SU-DHL-6 (cell line): ENCODE data around the gene TDP1.
A peak's percentile ranks its signal among the peaks of the same experiment; 100 is the strongest.

Experiments
- H2AFZ ChIP-seq: fragments of 200-600 bp; sonication (generic); 2 replicates; pipeline ENCODE4 v1.6.1; 2014; ENCODE audit warnings: low read depth, mild to moderate bottlenecking, moderate library complexity, mixed read lengths, antibody characterized with exemption, low read length; ENCODE audit not compliant: severe bottlenecking
- H3F3A ChIP-seq: fragments of 200-600 bp; shearing (Covaris generic); 2 replicates; pipeline ENCODE4 v1.6.0; 2016; ENCODE audit warnings: antibody characterized with exemption, mild to moderate bottlenecking; ENCODE audit not compliant: insufficient read depth
- H3K27ac ChIP-seq: fragments of 200-600 bp; sonication (generic); 2 replicates; pipeline ENCODE4 v1.5.1; 2016; ENCODE audit warnings: low read depth, mild to moderate bottlenecking, low read length, moderate library complexity, mixed read lengths
- H3K27me3 ChIP-seq: fragments of 200-600 bp; sonication (generic), shearing (Covaris generic); 2 replicates; pipeline ENCODE4 v1.6.0; 2014; ENCODE audit warnings: mild to moderate bottlenecking, low read length
- H3K36me3 ChIP-seq: fragments of 200-600 bp; sonication (generic); 2 replicates; pipeline ENCODE4 v1.6.1; 2014; ENCODE audit warnings: mild to moderate bottlenecking, low read length, mixed read lengths
- H3K4me2 ChIP-seq: fragments of 300-600, 200-600 bp; shearing (Covaris generic), sonication (generic); 2 replicates; pipeline ENCODE4 v1.6.0; 2014; ENCODE audit warnings: low read length, low read depth, mild to moderate bottlenecking; ENCODE audit not compliant: poor library complexity, severe bottlenecking
- H3K4me3 ChIP-seq: fragments of 200-600 bp; sonication (generic); 2 replicates; pipeline ENCODE4 v1.5.1; 2014; ENCODE audit warnings: antibody characterized with exemption, low read length, mild to moderate bottlenecking, mixed read lengths; ENCODE audit not compliant: insufficient read depth, poor library complexity, severe bottlenecking
- H3K79me2 ChIP-seq: fragments of 200-600 bp; sonication (generic); 2 replicates; pipeline ENCODE4 v1.6.1; 2014; ENCODE audit warnings: mild to moderate bottlenecking, low read length, moderate library complexity; ENCODE audit not compliant: insufficient read depth
- H3K9ac ChIP-seq: fragments of 200-600 bp; sonication (generic); 2 replicates; pipeline ENCODE4 v1.7.0; 2014; ENCODE audit warnings: mild to moderate bottlenecking, low read length
- H3K9me2 ChIP-seq: fragments of 200-600 bp; sonication (generic); replicated peaks from 2 replicates; pipeline ENCODE4 v1.6.1; 2014; ENCODE audit warnings: low read length; ENCODE audit not compliant: insufficient read depth
- H3K9me3 ChIP-seq: fragments of 200-600 bp; sonication (generic); 2 replicates; pipeline ENCODE4 v1.6.1; 2014; ENCODE audit warnings: low read length, mixed read lengths; ENCODE audit not compliant: insufficient read depth
- H4K20me1 ChIP-seq: fragments of 200-600 bp; sonication (generic); 2 replicates; pipeline ENCODE4 v1.6.1; 2014; ENCODE audit warnings: low read depth, mild to moderate bottlenecking, antibody characterized with exemption, low read length, moderate library complexity, mixed read lengths
- EZH2phosphoT487 ChIP-seq: fragments of 200-600 bp; sonication (generic), shearing (Covaris generic); conservative IDR thresholded peaks from 2 replicates; pipeline ENCODE4 v1.6.1; 2018; ENCODE audit warnings: mild to moderate bottlenecking, antibody characterized with exemption, low read length, moderate library complexity, mixed read lengths
- TF ChIP-seq, protein P1 (sequence below): fragments of 200-600 bp; sonication (generic); IDR thresholded peaks from one replicate; pipeline ENCODE4 v1.5.1; 2017; ENCODE audit warnings: antibody characterized with exemption, mild to moderate bottlenecking, low read length, moderate library complexity; ENCODE audit not compliant: insufficient read depth, poor library complexity, severe bottlenecking

Gene TDP1

DNA sequence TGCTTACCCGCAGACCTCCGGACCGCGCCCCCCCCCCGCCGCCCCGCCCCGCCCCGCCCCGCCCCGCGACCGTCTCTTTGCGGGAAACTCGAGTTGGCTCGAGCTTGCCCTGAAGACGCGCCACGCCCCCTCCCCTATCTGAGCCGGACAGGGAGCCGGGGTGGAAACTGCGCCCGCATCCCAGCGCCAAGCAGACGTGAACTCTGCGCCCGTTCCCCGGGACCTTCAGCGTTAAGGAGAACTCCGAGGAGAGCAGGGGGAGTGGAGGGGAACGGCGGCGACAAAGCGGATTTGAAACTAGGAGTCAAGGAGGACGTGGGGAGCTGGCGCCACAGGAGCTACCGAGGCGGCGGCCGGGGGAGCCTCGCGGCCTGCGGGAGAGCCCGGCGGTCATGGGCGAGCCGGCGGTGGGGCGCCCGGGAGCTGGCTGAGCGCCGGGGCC lies 106.0 kb downstream of the TDP1 start, which contains the start of gene KCNK13:
TSS of gene KCNK13 (plus strand) at position 310 of the 442 bp plus-strand sequence. CDS start 212 bp downstream, outside the sequence.
- Histone ChIP-seq H3K36me3 (no peaks in the 10 kb centered on the region), H2AFZ (peak within 1 kb of the TSS; percentile 91), H3K79me2 (no peaks in the 10 kb centered on the region), H3K27ac (no peak within 1 kb of the TSS), H3K4me3 (peak within 1 kb of the TSS; percentile 63), H4K20me1 (no peaks in the 10 kb centered on the region), H3K9me3 (no peaks in the 10 kb centered on the region), H3K9me2 (no peaks in the 10 kb centered on the region), H3K4me2 (peak within 1 kb of the TSS; percentile 75), H3K9ac (peak within 1 kb of the TSS; percentile 60), H3F3A (peaks cover 7% of the 10 kb centered on the region), H3K27me3 (no peaks in the 10 kb centered on the region)
- no peak for TF ChIP-seq EZH2phosphoT487
- TF ChIP-seq, protein P1, sequence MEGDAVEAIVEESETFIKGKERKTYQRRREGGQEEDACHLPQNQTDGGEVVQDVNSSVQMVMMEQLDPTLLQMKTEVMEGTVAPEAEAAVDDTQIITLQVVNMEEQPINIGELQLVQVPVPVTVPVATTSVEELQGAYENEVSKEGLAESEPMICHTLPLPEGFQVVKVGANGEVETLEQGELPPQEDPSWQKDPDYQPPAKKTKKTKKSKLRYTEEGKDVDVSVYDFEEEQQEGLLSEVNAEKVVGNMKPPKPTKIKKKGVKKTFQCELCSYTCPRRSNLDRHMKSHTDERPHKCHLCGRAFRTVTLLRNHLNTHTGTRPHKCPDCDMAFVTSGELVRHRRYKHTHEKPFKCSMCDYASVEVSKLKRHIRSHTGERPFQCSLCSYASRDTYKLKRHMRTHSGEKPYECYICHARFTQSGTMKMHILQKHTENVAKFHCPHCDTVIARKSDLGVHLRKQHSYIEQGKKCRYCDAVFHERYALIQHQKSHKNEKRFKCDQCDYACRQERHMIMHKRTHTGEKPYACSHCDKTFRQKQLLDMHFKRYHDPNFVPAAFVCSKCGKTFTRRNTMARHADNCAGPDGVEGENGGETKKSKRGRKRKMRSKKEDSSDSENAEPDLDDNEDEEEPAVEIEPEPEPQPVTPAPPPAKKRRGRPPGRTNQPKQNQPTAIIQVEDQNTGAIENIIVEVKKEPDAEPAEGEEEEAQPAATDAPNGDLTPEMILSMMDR = no peak

GRCh38 chr14:90062127-90062794 lies 106.5 kb downstream of the TDP1 start:
- H3K79me2 ChIP-seq = no peaks in the 10 kb centered on the region
- H3K27me3 ChIP-seq = no peaks in the 10 kb centered on the region
- H3K9me3 ChIP-seq = no peaks in the 10 kb centered on the region
- no peaks in the 10 kb centered on the region for H4K20me1 ChIP-seq
- H3K4me3 ChIP-seq = no peak overlapping the region
- H3K9ac ChIP-seq = no peak overlapping the region
- TF ChIP-seq, protein P1 = no peak
- 0 out of 2 replicates have a peak, but pooled peaks have one; percentile 89 for TF ChIP-seq EZH2phosphoT487
- peak overlapping the region; percentile 42 for H3K4me2 ChIP-seq
- H3K27ac ChIP-seq = no peak overlapping the region
- no peaks in the 10 kb centered on the region for H3K36me3 ChIP-seq
- no peak overlapping the region for H2AFZ ChIP-seq
- H3K9me2 ChIP-seq = no peaks in the 10 kb centered on the region
- H3F3A ChIP-seq = peaks cover 7% of the 10 kb centered on the region

DNA sequence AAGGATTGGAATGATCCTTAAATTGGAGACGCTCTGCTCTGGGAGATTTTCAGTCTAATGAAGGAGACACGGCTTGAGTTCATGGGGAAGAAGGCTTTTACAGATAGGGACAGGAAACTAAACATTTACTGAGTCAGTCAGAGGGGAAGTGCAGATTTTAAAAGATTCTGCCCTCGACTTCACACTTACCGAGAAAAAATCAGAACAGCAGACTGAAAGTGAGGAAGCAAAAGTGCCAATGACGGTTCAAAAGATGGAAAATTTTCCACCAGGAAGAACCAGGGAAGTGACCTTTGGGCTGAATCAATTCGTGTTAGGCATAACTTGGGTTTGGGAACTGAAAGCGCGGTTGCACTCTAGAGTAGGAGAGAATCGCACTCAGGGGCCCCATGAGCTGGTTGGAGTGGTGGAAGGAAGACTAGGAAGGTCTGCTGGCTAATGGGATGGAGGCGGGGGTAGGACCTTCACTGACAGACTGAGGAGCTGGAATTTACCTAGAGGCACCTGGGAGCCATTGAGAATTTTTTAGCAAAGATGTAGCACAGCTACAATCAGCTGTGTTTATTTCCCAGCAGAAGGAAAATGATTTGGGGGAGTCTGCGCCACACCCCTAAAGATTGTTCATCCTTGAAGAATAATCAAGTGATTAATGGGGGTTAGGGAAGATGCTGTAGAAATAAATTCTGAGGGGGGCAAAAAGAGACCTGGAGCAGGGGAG lies 107.3 kb downstream of the TDP1 start:
- Histone ChIP-seq H3K4me2 (no peak overlapping the region), H3K79me2 (no peaks in the 10 kb centered on the region), H3K9me3 (no peaks in the 10 kb centered on the region), H3K27ac (no peak overlapping the region), H3K9me2 (no peaks in the 10 kb centered on the region), H3F3A (peaks cover 7% of the 10 kb centered on the region), H2AFZ (no peak overlapping the region), H3K36me3 (no peaks in the 10 kb centered on the region), H3K27me3 (no peaks in the 10 kb centered on the region), H3K9ac (no peak overlapping the region), H4K20me1 (no peaks in the 10 kb centered on the region), H3K4me3 (no peak overlapping the region)
- no peak for TF ChIP-seq EZH2phosphoT487
- TF ChIP-seq, protein P1 = no peak
